Activated naive CD4-positive, alpha-beta T cell treated with anti-CD3 and anti-CD28 coated beads, Interleukin-2, amount 50 U/mL, for 72 hours (primary cell): ENCODE measurements around the gene CDADC1. TPM values are rescaled to one million over a fixed set of nuclear protein-coding genes. Genes with fewer than 3 reads are reported as not detected.

ENCODE experiments used
- ATAC-seq, 2 donors: fragments of 150-1000 bp; cut with Tn5 transposase; 2 replicates each; pipeline ENCODE4 v1.10.0; 2021; ENCODE audit warnings: mild to moderate bottlenecking in 2 of 2, moderate library complexity in 2 of 2
- DNase-seq, 2 donors: peaks; one replicate each; pipeline ENCODE4 v3.0.0; 2021 to 2022; ENCODE audit warnings: low spot score in 2 of 2
- H3K27ac Mint-ChIP-seq, 2 donors: one replicate each; pipeline ENCODE4 v1.8.0; 2022; ENCODE audit warnings: mild to moderate bottlenecking in 2 of 2, mixed read lengths in 2 of 2
- H3K36me3 Mint-ChIP-seq, 2 donors: one replicate each; pipeline ENCODE4 v1.8.0; 2022; ENCODE audit warnings: mixed read lengths in 2 of 2
- H3K9me3 Mint-ChIP-seq, 2 donors: one replicate each; pipeline ENCODE4 v1.8.0; 2022; ENCODE audit warnings: mixed read lengths in 2 of 2
- total RNA-seq, 2 donors: library from RNA; stranded (reverse); gene quantifications; one replicate each; pipeline ENCODE4 v1.2.3, GENCODE V29; 2022

Gene CDADC1
- total RNA-seq, 2 donors from 2014 or later: 15.8 to 16.9 TPM

GRCh38 chr13:49225223-49226042, 22.3 kb upstream of the CDADC1 start:
- Mint-ChIP-seq H3K9me3 (no peaks in the 10 kb centered on the region), H3K36me3 (peaks cover 5 to 11% of the 10 kb centered on the region in 2 donors), H3K27ac (no peak overlapping the region)
- ATAC-seq: no peak
- DNase-seq: no peak

GRCh38 chr13:49226613-49227012, 21.1 kb upstream of the CDADC1 start:
- peaks cover 0 to 6% of the 10 kb centered on the region in 2 donors for H3K36me3 Mint-ChIP-seq
- no peaks in the 10 kb centered on the region for H3K9me3 Mint-ChIP-seq
- DNase-seq (no peak), ATAC-seq (no peak)
- H3K27ac Mint-ChIP-seq: no peak overlapping the region

DNA sequence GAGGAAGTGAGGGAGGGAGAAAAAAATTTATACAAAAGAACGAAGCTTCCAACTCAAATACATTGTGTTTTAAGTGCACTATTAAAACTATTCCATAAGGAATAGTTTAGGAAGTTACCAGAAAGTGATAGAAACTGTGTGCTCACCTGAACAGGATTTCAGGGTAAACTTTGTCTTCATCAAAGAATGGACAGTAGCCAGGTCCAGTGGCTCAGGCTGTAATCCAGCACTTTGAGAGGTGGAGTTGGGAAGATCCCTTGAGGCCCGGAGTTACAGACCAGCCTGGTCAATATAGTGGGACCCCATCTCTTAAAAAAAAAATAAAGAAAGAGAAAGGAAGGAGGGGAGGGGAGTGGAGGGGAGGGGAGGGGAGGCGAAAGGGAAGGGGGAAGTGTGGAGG, 13.0 kb upstream of the CDADC1 start:
- Mint-ChIP-seq H3K9me3 (no peaks in the 10 kb centered on the region), H3K27ac (no peak overlapping the region), H3K36me3 (peaks cover 0 to 4% of the 10 kb centered on the region in 2 donors)
- DNase-seq (no peak), ATAC-seq (no peak)

- Mint-ChIP-seq H3K27ac (no peak overlapping the region), H3K9me3 (no peaks in the 10 kb centered on the region), H3K36me3 (peaks cover 0 to 4% of the 10 kb centered on the region in 2 donors)
- no peak for DNase-seq
- ATAC-seq: no peak
Observed at GRCh38 chr13:49235856-49236431, 11.8 kb upstream of the CDADC1 start.

DNA sequence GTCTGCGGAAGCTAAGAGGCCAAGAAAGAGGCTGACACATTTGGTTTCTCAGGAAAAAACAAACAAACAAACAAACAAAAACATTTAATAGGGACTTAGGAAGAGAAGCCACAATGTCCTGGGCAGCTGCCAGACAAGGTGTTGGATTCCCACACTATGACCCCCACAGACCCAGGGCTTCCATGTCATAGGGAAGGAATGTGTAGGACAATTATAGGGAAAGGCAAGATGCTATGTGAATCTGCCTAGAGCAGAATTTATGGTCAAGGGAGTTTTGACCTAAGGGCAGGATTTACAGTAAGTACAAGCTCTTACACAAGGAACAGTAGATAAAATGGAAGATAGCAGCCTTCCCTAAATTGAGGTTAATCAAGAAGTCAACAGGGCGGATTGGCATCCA, 9.1 kb upstream of the CDADC1 start:
- ATAC-seq: no peak
- Mint-ChIP-seq H3K36me3 (peaks cover 0 to 4% of the 10 kb centered on the region in 2 donors), H3K27ac (no peak overlapping the region), H3K9me3 (no peaks in the 10 kb centered on the region)
- DNase-seq: no peak

- ATAC-seq (peak; percentile 77 to 82), DNase-seq (peak in 1 of 2 donors; percentile 48)
- Mint-ChIP-seq H3K27ac (no peak overlapping the region), H3K36me3 (no peaks in the 10 kb centered on the region), H3K9me3 (no peaks in the 10 kb centered on the region)
Observed at GRCh38 chr13:49240017-49240416, 7.7 kb upstream of the CDADC1 start.

DNA sequence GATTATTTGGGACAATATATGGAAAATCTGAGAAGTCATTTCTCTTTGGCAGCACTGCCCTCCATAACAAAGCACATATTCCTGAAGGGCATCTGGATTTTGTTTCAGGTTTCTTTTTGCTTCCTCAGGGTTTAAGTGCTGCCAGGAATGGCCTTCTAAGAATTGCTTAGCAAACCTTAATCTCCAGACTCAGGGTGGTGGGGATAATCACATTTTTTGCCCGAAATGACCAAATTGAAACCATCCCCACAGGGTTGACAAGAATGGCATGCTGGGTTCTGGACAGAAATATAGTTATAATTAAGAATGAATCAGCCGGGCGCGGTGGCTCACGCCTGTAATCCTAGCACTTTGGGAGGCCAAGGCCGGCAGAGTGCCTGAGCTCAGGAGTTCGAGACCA, 6.4 kb upstream of the CDADC1 start:
- DNase-seq (no peak), ATAC-seq (no peak)
- no peak overlapping the region for H3K27ac Mint-ChIP-seq
- H3K9me3 Mint-ChIP-seq: no peaks in the 10 kb centered on the region
- H3K36me3 Mint-ChIP-seq: no peaks in the 10 kb centered on the region

- Mint-ChIP-seq H3K27ac (no peak overlapping the region), H3K9me3 (no peaks in the 10 kb centered on the region), H3K36me3 (peaks cover 6 to 14% of the 10 kb centered on the region in 2 donors)
- no peak for ATAC-seq
- no peak for DNase-seq
Observed at GRCh38 chr13:49245101-49245500, 2.6 kb upstream of the CDADC1 start.

DNA sequence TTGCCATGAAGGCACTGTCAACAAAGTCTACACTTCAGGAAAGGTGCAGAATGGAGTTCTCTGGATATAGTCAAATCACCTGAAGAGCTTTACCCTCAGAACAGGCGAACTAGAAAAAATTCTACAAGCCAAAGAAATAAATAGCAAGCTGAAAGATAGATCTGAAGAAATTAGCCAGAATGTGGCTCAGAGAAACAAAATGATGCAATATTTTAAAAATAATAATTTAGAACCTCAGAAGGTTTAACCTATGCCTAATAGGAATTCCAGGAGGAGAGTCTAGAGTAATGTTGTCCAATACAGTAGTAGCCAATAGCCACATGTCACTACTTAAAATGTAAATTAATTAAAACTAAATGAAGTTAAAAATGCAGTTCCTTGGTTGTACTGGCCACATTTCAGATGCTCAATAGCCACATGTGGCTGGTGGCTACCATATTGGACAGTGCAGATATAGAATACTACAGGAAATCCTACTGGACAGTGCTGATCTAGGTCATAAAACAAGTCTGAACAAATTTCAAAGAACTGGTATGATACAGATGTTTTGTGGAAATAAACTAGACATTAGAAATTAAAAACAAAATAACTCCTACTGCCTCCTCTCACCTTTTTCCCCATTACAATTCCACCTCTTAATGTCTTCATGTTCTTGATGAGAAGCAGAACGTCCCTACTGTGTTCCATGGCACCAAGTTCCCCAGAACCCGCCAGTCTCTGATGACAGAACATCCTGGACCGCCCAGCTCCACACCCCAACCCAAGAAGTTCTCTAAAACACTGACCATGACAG, 679 bp upstream of the CDADC1 start:
- Mint-ChIP-seq H3K36me3 (peaks cover 6 to 14% of the 10 kb centered on the region in 2 donors), H3K27ac (peak overlapping the region; percentile 93 to 94), H3K9me3 (no peaks in the 10 kb centered on the region)
- ATAC-seq (peak; percentile 38 to 64), DNase-seq (no peak)

- ATAC-seq: peak in 1 of 2 donors; percentile 19
- peaks cover 6 to 14% of the 10 kb centered on the region in 2 donors for H3K36me3 Mint-ChIP-seq
- DNase-seq: no peak
- peak overlapping the region; percentile 93 to 94 for H3K27ac Mint-ChIP-seq
- H3K9me3 Mint-ChIP-seq: no peaks in the 10 kb centered on the region
Observed at GRCh38 chr13:49248622-49249002, 887 bp downstream of the CDADC1 start.

DNA sequence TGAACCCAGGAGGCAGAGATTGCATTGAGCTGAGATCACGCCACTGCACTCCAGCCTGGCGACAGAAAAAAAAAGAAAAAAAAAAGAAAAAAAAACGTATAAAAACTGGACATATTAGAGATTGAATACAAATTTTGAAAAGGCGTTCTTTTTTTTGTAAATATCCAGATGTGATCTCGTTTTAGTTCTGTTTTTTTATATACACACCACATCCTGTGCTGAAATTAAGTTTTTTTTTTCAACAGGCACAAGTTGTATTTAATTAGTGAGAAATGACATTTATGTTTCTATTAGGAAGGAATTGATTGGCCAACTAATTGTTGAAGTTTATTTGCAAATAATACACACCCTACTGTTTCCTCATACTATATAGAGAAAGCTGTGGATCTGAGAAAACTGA, 3.6 kb downstream of the CDADC1 start:
- Mint-ChIP-seq H3K27ac (no peak overlapping the region), H3K9me3 (no peaks in the 10 kb centered on the region), H3K36me3 (peaks cover 22 to 29% of the 10 kb centered on the region in 2 donors)
- ATAC-seq (no peak), DNase-seq (no peak)

DNA sequence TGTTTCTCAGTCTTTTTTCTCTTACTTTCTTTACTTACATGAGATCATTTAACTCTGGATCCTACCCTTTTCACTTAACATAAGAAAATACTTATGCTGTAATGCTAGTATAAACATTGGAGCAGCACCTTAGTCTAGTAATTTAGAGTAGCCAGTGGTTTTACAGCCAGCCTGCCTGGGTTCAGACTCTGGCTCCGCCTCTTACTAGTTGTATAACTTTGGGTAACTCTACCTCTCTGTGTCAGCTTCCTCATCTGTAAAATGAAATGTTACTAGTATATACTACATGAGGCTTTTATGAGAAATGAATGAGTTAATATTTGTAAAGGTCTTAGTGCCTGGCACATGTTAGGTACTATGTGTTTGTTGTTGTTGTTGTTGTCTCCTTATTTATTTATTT, 5.6 kb downstream of the CDADC1 start:
- H3K36me3 Mint-ChIP-seq: peaks cover 11 to 28% of the 10 kb centered on the region in 2 donors

GRCh38 chr13:49254007-49254406, 6.3 kb downstream of the CDADC1 start:
- DNase-seq: no peak
- H3K36me3 Mint-ChIP-seq: peaks cover 7 to 28% of the 10 kb centered on the region in 2 donors
- no peaks in the 10 kb centered on the region for H3K9me3 Mint-ChIP-seq
- ATAC-seq: no peak
- H3K27ac Mint-ChIP-seq: peak overlapping the region; percentile 32 to 34

More for the DNA sequence above, 5.6 kb downstream of the CDADC1 start:
- no peak overlapping the region for H3K27ac Mint-ChIP-seq
- DNase-seq (no peak), ATAC-seq (no peak)
- H3K9me3 Mint-ChIP-seq: no peaks in the 10 kb centered on the region

DNA sequence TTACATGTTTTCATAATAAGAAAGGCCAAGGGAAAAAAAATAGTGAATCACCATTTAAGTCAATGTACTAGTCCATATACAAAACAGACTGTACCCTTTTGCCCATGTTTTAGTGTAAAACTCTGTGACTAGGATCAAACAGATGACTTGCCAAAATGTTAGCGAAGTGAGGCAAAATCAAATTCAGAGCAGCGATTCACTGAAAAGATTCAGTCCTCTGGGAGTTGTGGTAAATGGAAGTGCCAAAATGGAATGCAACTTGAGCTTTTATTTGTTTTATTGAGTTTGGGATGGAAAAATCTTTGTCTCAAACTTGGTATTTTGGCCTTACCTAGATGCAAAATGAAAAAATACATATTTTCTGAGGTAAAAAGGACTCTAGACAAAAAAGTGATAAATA, 9.1 kb downstream of the CDADC1 start:
- no peak for ATAC-seq
- no peaks in the 10 kb centered on the region for H3K9me3 Mint-ChIP-seq
- DNase-seq: no peak
- H3K36me3 Mint-ChIP-seq: peaks cover 23 to 38% of the 10 kb centered on the region in 2 donors
- H3K27ac Mint-ChIP-seq: no peak overlapping the region

- peak overlapping the region in 1 of 2 donors; percentile 68 for H3K27ac Mint-ChIP-seq
- no peaks in the 10 kb centered on the region for H3K9me3 Mint-ChIP-seq
- H3K36me3 Mint-ChIP-seq: peaks cover 23 to 38% of the 10 kb centered on the region in 2 donors
- DNase-seq (no peak), ATAC-seq (no peak)
Observed at GRCh38 chr13:49258089-49258796, 10.5 kb downstream of the CDADC1 start.

DNA sequence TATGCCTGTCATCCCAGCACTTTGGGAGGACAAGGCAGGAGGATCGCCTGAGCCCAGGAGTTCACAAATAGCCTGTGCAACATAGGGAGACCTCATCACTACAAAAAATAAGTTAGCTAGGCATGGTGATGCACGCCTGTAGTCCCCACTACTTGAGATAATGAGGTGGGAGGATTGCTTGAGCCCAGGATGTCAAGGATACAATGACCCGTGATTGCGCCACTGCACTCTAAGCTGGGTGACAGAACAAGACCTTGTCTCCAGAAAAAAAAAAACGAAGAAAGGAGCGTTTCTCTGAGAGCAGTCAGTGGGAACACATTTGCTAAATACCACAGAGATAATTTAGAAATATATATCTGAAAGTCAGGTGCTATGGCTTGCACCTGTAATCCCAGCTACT, 11.9 kb downstream of the CDADC1 start:
- ATAC-seq (no peak), DNase-seq (no peak)
- Mint-ChIP-seq H3K36me3 (peaks cover 23 to 31% of the 10 kb centered on the region in 2 donors), H3K27ac (peak overlapping the region in 1 of 2 donors; percentile 22), H3K9me3 (no peaks in the 10 kb centered on the region)
